HG03064 (cell line): ENCODE measurements around the gene WBP2.
"Not testable (repeated sequence)": the region's sequence is repeated elsewhere in the genome, so short reads cannot be mapped to it uniquely, and the experiment has no call there.

ENCODE experiments used
- ATAC-seq: cut with Tn5 transposase; IDR thresholded peaks from one replicate; pipeline ENCODE4 v1.9.1; 2021; ENCODE audit warnings: low read depth; ENCODE audit not compliant: unreplicated experiment

WBP2 gene

DNA sequence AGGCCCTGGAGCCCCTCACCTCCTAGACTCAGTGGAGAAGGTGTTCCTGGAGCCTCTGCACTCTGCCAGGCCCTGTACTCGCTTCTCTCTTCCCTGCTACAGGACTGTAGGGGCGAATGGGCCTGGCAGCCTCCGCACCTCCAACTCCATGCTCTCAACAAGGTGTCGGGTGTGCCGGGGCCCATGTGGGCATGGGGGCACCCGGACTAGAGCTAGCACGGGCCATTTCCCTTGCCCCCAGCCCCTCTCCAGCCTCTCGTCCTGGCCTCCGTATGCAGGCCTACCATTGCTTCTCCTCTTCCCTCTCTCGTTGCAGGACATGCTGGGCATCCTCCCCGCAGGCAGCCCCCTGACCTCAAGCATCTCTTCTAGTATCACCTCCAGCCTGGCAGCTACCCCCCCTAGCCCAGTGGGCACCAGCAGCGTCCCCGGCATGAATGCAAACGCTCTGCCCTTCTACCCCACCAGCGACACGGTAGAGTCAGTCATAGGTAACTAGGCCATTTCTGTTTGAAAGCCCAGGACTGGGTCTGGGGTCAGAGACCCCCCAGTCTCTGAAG, 36.7 kb downstream of the WBP2 start:
- ATAC-seq, result no peak

DNA sequence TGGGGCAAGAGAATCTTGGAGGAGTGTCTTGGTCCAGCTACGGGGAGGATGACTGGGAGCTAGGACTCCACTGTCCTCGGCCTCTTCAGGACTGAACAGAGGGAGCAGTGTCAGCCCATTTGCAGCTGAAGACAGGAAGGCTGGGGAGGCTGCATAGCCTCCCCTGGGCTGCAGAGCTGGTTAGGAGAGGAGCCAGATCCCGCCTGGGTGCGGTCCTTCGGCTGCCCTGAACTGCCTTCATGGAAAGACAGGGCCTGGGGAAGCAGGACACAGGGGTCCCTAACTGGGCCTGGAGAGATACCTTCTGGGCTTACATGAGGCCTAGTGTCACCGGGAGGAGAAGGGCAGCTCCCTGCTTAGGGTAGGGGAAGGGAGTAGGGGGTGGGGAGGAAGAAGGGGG, 37.6 kb downstream of the WBP2 start:
- ATAC-seq, result no peak

DNA sequence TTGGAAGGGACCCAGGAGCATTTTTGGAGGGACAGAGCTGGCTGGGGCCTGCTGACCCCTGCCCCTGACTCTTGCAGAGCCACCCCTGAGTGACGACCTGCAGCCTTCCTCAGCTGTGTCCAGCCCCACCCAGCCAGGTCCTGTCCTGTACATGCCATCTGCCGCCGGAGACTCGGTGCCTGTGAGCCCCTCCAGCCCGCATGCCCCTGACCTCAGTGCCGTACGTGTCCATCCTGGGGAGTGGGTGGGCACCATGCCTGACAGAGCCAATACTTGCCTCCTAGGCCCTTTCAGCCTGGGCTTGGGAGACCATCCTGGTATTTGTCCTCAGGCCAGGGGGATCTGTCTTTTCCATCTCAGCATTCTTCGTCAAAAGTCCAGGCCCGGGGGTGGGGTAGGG, 38.4 kb downstream of the WBP2 start:
- no peak for ATAC-seq

DNA sequence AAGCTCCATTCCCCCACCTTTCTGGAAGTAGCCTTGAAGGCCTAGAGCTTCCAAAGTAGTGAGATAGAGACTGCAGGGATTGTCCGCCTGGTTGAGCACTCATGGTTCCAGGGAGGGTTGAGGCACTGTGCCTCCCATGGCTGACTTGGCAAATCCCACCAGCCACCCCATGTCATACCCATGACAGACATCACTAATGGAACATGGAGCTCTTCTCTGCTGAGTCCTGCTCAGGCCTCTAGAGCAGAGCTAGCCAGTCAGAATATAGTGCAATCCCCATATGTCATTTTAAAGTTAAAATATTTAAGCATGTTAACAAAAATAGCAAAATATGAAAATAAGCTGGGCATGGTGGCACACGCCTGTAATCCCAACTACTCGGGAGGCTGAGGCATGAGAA, 39.7 kb downstream of the WBP2 start:
- no peak for ATAC-seq

DNA sequence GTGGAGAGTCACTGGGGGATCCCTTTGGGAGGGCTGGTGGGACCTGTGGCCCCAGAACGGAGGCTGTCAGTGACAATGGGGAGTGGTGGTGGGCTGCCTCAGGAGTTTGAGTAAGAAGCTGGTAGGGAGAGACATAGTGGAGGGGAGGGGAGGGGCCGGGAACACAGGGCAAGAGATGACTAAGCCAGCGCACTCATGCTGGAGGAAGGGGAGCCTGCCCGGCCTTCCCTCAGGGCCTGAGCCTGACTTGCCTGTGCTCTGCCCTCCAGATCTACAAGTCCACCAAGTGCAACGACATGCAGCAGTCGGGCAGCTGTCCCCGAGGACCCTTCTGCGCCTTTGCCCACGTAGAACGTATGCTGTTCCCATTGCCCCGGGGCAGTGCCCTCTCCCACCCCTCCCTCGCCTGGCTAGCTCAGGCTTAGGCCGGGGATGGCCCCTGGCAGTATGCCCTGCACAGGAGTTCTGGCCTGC, 40.2 kb downstream of the WBP2 start:
- no peak for ATAC-seq

DNA sequence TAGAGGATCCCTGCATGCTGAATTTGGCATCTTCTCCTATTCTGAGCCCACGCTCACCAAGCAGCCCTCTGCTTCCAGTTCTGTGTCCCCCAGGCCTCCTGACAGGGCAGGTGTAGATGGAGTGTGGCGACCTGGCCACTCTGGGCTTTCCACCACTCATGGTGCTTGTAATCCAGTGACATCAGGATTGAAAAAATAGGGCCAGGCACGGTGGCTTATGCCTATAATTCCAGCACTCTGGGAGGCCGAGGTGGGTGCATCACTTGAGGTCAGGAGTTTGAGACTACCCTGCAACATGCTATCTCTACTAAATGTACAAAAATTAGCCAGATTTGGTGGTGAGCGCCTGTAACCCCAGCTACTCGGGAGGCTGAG, 41.1 kb downstream of the WBP2 start:
- ATAC-seq, result no peak

DNA sequence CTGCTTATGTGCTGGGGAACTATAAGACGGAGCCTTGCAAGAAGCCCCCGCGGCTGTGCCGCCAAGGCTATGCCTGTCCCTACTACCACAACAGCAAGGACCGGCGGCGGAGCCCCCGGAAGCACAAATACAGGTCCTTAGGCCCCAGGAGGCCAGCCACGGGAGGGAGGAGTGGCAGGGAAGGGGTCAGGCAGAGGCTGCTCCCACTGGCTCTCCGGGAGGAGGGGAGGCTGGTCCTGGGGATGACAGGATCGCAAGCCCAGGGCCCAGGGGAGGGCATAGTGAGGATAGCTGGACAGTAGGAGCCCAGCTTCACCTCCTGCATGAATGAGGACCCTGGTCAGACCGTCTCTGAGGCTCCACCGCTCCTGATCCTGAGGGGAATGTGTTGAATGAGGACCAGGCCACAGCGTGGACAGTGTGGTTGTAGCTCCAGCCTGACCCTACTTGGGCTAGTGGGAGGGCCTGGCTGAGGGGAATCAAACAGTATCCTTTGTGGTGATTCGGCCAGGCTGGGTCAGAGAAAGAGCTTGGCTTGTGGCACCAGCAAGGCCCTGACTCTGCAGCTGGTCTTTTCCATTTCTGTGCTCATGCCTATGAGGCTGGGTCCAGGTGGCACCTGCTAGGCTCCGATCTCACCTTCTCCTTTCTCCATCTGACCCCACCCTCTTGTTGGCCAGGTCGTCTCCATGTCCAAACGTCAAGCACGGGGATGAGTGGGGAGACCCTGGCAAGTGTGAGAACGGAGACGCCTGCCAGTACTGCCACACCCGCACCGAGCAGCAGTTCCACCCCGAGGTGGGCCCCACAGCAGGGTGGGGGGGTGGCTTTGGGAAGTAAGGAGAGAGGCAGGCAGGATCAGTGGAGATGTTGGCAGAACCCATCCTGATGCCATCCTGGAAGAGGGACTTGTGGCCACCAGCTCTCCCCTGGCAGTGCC, 41.8 kb downstream of the WBP2 start:
- ATAC-seq, result no peak

DNA sequence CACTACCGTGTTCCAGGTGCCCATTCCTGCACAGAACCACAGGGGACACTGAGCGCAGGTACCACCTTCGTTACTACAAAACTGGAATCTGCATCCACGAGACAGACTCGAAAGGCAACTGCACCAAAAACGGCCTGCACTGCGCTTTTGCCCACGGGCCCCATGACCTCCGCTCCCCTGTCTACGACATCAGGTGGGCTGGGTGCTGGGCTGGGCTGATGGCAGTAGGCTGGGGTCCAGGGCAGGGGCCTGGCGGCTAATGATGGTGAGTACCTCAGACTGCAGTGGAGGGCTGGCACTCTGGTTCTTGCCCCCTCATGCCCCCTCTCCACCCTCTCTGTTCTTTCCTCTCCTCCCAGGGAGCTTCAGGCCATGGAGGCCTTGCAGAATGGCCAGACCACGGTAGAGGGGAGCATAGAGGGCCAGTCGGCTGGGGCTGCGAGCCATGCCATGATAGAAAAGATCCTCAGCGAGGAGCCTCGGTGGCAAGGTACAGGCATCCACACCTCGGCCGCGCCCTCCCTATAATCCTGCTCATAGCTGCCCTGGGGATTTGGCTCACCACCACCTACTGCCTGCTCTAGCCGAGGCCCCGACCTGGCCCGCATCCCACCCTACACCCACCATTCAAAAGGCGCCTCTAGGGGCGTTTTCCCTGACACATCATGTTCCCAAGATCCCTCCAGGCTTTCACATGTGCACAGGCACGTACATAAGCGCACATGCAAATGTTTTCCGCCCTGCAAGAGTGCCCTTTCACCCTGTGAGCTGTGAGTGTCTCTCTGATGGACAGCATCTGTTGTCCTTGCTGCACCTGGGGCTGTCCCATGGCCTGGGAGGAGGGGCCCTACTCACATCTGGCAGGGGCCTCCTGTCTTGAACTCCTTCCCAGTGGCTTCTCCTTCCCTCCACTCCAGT, 42.8 kb downstream of the WBP2 start:
- no peak for ATAC-seq

DNA sequence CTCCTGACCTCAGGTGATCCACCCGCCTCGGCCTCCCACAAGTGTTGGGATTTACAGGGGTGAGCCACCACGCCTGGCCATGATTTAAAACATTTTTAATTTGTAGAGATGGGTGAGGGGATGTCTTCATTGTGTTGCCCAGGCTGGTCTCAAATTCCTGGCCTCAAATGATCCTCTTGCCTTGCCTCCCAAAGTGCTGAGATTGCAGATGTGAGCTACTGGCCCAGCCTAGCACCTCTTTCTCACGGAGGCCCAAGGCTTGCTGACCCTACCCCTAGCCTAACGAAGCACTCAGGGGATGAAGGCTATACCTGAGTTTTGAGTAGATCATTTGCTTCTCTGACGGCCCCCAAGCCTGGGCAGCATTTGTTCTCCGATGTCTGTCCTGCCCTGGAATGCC, 44.0 kb downstream of the WBP2 start:
- ATAC-seq, result no peak

DNA sequence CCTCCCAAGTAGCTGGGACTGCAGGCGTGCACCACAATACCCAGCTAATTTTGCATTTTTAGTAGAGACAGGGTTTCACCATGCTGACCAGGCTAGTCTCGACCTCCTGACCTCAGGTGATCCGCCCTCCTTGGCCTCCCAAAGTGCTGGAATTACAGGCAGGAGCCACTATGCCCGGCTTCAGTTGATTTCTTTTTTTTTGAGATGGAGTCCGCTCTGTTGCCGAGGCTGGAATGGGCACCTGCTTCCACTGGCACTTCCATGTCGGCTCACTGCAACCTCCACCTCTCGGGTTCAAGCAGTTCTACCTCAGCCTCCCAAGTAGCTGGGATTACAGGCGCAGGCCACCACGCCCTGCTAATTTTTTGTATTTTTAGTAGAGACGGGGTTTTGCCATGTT, 44.4 kb downstream of the WBP2 start:
- ATAC-seq, result not testable (repeated sequence)

DNA sequence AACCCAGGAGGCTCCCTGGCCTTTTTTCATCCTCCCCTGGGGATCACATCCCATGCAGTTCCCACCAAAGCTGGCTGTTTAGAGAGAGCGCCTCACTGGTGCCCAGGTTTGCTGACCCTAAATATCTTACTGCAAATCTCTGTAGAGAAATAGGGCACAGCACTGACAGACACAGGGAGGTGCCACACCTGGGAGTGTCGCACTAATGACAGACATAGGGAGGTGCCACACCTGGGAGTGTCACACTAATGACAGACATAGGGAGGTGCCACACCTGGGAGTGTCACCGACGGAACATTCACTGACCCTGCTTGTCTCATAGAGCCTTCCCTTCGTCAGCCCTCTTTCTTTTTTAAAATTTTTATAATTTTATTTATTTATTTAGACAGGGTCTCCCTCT, 44.9 kb downstream of the WBP2 start:
- no peak for ATAC-seq

DNA sequence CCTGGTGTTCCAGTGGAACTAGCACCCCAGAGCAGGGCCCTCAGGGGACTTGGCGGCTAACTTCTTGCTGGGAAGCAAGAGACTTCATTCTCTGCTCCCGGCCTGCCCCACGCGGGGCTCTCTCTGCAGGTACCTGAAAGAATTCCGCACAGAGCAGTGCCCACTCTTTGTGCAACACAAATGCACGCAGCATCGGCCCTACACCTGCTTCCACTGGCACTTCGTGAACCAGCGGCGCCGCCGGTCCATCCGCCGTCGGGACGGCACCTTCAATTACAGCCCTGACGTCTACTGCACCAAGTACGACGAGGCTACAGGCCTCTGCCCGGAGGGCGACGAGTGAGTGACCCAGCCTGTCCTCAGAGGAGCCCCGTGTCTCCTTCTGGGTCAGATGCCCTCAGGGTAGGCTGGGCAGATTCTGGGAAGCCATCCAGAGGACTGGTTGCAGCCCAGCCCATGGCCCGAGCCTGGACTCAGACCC, 45.5 kb downstream of the WBP2 start:
- ATAC-seq, result no peak

DNA sequence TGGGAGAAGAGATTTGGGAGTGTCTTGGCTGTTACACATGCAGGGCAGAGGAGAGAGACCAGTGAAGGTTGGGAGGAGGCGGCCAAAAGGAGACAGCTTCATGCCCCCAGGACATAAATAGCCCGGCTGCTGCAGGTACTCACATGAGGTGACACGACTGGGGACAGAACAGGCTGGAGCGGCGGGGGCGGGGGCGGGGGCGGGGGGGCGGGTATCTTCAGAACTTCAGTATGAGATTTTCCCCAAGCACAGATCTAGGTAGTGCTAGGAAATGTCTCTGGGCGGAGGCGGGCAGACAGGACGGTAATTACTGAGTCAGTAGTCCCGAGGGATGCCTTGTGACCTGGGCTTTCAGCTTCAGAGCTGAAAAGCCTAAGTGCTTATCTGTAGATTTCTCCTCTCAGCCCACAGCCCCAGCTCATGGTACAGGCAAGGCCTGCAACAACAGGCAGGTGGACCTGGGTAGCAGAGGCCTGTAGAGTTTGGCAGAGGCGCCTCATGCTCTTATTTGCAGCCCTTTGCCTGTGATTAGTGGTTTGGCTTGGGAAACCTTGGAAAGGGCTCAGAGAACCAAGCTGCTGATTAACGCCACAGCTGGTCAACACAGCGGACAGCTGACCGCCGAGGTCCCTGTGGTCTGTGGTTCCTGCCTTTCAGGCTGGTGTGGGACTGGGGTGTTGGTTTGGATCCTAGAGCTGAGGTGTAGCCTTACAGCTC, 46.1 kb downstream of the WBP2 start:
- ATAC-seq, result peak; percentile 55

DNA sequence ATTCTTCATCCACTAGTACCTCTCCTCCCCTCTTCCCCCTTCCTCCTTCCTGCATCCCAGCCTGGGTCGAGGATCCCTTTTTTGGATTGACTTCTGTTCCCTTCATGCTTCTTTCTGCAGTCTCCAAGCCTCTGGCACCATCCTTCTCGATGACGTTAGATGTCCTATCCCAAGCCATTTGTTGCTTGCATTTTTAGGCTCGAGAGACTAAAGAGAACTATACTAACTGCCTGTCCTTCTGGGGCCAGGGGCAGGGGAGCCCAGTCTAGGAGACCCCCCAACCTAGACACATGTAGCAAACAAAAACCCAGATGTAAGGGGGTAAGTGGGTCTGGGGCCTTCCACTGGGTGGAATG, 46.6 kb downstream of the WBP2 start:
- no peak for ATAC-seq

DNA sequence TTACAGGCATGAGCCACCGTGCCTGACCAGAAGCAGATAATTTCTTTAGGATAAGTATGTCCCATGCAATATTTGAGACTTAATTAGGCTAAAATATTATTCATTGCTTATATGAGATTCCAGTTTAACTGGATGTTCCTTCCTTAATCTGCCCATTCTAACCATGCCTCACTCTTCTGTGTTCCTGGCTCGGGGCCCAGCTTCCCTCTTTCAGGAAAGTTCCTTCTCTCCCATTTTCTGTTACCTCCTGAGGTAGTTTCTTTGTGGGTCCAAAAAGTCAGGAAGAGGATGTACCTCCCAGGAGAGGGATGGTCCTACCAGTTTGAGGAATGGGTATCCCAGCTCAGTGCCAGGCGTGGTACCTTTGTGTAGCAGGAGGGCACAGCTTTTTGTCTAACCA, 47.3 kb downstream of the WBP2 start:
- no peak for ATAC-seq

DNA sequence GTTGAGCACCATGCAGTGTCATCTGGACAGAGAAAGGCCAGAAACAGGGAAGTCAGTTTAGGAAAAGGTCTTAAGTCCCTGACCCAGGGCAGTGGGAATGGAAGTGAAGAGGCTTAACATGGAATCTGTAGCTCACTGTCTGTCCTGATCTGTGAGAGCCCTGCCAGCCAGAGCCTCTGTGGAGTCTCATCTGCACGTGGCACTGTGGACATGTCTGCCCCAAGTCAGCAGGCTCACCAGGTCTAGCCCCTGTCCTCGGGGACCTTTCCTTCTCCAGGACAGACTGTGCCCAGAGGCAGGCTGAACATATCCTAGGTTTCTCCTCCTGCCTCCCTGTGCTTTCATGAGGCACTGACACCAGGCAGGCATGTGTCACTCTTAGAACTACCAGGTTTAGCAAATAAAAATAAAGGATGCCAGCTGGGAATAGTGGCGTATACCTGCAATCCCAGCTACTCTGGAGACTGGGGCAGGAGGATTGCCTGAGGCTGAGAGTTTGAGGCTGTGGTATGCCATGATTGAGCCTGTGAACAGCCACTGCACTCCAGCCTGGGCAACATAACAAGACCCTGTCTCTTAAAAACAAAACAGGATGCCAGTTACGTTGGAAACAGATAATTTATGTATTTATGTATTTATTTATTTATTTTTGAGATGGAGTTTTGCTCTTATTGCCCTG, 48.2 kb downstream of the WBP2 start:
- no peak for ATAC-seq

DNA sequence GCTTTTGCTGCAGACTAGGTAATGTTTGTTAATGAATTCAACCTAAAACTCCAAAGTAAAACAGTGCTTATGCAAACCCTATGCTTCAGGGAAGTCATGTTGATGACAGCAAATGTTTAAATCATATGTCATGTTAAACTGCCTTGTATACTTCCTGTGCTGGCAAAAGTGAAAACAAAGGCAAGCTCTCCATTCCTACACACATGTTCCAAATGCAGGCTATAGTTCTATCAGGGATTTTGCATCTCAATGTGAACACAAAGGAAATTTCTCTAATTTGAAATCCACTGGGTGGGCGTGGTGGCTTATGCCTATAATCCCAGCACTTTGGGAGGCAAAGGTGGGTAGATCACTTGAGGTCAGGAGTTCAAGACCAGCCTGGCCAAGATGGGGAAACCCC, 51.3 kb downstream of the WBP2 start:
- ATAC-seq, result no peak

DNA sequence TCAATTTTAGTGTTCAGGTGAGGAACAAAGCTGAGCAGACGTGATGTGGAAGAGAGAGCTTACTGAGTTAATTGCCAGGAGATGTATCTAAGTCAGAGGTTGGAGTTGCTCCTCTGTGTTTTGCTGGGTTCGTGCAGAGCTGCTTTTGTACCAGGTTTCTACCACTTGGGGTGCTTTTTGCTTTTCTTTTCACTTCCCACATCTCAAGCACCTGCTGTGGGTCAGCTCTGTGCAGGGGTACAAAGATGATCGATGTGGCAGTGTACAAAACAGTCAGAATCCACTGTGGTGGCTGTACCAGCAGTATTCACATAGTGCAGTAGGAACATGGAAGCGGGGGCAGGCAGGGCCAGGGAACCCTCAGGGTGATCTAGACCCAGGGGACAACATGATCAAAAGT, 55.7 kb downstream of the WBP2 start:
- no peak for ATAC-seq

DNA sequence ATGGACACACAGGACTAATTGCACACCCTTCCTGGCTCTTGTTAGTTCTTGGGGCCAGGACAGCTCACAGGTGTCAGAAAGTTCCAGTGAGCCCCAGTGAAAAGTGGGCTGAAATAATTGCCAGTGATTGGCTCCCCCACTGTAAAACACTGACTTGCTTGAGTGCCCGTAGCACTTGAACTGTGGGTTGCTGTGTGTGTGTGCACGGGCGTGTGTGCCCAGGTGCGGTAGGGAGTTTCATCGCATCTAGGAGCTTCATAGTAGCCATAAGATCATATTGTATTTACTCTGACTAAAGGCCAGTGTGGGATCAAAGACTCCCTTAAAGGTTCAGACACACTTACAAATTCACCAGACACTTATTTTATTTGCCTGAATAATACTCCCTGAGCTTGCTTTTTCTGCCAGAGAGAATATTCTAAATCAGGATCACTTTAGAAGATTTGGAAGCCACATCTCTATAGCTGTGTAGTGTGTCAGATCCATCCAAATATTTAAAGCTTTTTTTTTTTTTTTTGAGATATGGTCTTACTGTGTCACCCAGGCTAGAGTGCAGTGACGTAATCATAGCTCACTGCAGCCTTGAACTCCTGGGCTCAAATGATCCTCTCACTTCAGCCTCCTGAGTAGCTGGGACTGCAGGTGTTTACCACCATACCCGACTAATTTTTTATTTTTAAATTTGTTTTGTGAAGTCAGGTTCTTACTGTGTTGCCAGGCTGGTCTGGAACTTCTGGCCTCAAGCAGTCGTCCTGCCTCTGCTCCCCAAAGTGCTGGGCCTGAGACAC, 59.1 kb downstream of the WBP2 start:
- no peak for ATAC-seq
